ENCODE measurements around the gene AFAP1.

AFAP1 gene

GRCh38 chr4:7803992-7804755 lies 135.5 kb downstream of the AFAP1 start:
- DNase-seq (ENCODE audit: low spot score), result peak; percentile 86

DNA sequence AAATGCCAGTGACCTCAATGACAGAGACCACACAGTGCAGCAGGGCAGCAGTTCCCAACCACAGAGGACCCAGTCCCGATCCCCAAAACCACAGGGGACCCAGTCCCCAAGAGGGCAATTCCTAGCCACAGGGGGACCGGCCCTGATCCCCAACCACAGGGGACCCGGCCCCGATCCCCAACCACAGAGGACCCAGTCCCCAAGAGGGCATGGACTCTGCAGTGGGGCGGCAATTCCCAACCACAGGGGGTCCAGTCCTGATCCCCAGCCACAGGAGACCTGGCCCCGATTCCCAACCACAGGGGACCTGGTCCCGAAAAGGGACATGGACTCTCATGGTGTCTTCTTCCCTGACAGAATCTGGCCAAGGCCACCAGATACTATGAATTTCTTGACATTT lies 136.3 kb downstream of the AFAP1 start:
- no peak for DNase-seq (ENCODE audit: low spot score)

DNA sequence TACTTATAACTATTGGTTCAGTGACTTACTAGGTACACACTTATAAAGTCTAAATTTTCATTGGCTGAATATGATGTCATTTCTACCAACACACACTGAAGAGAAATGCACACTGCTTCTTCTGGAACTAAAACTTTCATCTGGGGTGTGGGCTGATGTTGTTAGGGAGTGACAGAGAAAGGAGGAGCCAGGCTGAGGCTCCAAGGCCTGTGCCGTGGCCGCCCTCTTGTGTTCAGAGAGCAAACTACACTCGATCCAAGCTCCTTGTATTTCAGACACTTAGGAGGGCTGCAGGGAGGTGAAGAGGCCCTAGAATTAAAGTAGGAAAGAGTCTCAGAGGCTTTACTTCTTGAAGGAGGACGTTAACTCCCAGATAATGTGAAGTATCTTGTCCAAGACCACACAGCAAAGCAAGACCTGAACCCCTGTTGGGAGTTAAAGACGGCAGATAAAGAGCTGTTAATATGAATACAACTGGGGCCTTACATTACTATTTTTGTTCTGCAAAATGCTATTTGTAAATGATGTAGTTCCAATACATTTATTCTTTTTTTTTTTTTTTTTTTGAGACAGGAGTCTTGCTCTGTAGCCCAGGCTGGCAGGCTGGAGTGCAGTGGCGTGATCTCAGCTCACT lies 137.5 kb downstream of the AFAP1 start:
- DNase-seq (ENCODE audit: low spot score), result peak; percentile 88

- DNase-seq (ENCODE audit: low spot score), result no peak
These were observed 138.0 kb downstream of the AFAP1 start for GRCh38 chr4:7801641-7802040.

- no peak for DNase-seq (ENCODE audit: low spot score)
These were observed 138.7 kb downstream of the AFAP1 start for GRCh38 chr4:7801001-7801400.

GRCh38 chr4:7800410-7800809 lies 139.3 kb downstream of the AFAP1 start:
- no peak for DNase-seq (ENCODE audit: low spot score)

DNA sequence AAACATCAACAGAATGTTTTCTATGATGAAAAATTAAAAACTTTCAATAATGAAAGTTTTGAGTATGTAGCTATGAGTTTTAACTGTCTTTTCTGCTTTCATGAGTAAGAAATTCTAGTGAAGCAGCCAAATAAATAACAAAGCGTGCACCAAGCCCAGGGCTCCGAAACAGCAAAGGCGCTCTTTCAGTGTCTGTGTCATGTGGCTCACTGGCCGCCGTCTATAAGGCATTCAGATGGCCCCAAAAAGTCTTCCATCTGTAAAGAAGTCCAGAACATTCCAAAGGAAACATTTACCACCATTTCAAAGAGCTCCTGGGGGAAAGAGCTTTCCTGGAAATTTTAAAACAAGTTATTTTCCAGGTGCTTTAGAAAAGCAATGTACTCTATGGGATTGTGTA lies 139.9 kb downstream of the AFAP1 start:
- no peak for DNase-seq (ENCODE audit: low spot score)

DNA sequence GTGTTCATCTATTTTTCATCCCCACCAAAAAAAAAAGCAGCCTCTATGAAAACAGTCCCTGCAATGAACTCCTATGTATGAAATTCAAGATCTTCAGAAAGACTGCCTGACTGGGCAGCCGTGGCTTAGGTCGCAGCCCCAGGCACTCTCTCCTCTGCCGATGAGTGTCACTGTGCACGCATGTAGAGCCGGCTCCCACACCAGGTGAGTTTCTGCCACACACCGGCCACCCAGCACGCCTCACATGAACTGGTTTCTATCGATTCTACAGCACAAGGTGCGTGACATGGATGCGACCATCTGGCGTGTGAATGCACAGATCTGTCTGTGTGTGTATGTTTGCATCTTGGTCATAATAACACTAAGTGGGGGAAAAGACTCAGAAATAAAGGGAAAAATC lies 140.4 kb downstream of the AFAP1 start:
- DNase-seq (ENCODE audit: low spot score), result no peak

DNA sequence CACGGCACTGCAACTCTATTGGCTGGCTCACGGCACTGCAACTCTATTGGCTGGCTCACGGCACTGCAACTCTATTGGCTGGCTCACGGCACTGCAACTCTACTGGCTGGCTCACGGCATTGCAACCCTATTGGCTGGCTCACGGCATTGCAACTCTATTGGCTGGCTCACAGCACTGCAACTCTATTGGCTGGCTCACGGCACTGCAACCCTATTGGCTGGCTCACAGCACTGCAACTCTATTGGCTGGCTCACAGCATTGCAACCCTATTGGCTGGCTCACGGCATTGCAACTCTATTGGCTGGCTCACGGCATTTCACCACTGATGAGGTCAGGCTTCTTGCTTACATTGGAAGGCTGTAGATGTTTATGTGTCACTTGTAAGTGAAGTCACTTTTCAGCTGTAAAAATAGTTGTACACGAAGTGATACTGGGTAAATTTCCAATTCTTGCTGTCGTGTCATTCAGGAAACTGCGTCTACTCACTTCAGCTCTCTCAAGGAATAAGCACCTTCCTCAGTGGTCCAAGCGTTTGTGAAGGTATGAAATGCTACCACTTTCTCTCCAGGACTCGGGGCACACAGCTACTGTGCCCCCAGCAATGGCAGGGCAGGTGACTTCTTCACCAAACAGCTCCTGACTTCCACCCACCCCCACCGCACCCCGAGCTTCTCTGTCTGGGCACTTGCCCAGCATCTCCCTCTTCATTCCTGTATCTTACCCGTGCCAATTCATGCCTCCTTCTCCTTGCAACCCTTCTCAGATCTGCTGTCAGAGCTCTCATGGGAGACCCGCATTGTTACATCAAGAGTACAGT lies 141.3 kb downstream of the AFAP1 start:
- no peak for DNase-seq (ENCODE audit: low spot score)

DNA sequence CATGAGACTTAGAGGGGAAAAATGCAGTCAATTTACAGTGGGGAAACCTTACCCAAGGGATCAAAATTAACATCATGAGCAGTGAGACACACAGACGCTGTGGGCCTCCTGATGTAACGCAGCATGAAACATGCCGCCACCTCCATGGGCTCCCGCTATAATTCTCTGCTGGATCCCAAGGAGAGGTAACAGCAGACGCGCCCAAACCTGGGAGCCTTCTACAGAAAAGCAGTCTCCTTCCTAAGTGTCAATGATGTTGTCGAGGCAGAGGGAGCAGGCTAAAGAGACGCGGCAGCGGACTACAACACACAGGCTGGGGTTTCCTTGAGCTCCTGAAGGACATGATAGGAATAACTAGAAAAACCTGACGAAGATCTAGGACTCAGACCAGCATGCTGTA lies 142.3 kb downstream of the AFAP1 start:
- DNase-seq (ENCODE audit: low spot score), result no peak

GRCh38 chr4:7795983-7796382 lies 143.7 kb downstream of the AFAP1 start:
- DNase-seq (ENCODE audit: low spot score), result no peak

DNA sequence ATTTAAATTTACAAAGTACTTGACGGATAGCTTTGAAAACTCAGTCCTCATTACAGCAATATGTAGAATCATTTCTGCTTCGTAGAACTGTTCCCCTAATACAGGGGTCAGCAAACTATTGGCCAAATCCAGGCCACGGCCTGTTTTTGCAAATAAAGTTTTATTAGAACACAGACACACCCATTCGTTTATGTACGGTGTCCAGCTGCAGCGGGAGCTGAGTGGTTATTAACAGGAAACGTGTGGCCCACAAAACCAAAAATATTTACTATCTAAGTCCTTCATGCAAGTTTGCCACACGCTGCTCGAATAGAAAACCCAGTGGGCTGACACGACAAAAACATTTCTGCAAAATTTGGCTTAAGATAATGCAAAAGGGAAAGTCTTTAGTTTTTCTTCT lies 146.5 kb downstream of the AFAP1 start:
- DNase-seq (ENCODE audit: low spot score), result no peak

- no peak for DNase-seq (ENCODE audit: low spot score)
These were observed 147.0 kb downstream of the AFAP1 start for GRCh38 chr4:7792616-7793015.

- no peak for DNase-seq (ENCODE audit: low spot score)
These were observed 148.7 kb downstream of the AFAP1 start for GRCh38 chr4:7790999-7791398.

DNA sequence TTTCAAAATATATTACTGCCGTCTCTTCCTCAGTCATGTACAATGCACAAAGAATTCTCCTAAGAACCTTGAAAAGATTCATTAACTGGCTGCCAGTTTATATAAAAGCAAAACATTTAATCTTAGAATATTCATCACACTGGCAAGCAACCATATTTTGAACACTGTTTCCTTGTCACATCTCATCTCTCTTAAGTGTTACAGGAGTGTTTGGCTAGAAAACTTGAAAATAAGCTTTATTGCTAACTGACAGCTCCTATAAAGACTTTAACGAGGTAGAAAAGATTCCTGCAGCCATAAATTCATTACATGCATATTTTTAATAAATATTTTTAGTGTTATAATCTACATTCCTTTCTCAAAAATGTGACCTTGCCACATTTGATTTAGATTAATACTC lies 149.6 kb downstream of the AFAP1 start:
- DNase-seq (ENCODE audit: low spot score), result no peak

GRCh38 chr4:7788694-7789425 lies 150.8 kb downstream of the AFAP1 start:
- DNase-seq (ENCODE audit: low spot score), result no peak

- DNase-seq (ENCODE audit: low spot score), result no peak
These were observed 151.5 kb downstream of the AFAP1 start for GRCh38 chr4:7788193-7788592.

DNA sequence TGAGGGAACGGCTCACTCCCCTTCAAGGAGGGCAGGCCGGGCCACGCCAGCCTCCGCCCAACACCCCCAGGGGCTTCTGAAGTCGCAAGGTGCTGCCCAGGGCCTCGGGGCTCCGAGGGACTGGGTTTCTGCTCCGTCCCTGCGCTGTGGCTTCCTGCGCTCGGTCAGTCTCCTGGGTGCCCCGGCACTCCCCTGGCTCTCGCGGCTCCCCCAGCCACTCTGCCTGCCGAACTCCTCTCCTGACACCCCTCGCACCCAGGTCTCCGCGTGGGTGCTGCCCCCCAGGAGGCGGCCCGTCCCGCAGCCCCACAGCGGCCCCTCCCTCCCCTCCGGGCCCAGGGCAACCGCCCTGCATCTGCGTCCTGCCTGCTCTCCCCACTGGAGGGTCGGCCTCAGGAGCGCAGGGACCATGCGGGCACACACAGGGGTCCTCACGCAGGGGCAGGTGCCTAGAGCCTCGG lies 151.9 kb downstream of the AFAP1 start:
- DNase-seq (ENCODE audit: low spot score), result no peak

GRCh38 chr4:7787067-7787466 lies 152.6 kb downstream of the AFAP1 start:
- DNase-seq (ENCODE audit: low spot score), result no peak

- DNase-seq (ENCODE audit: low spot score), result no peak
These were observed 153.1 kb downstream of the AFAP1 start for GRCh38 chr4:7786517-7786916.

DNA sequence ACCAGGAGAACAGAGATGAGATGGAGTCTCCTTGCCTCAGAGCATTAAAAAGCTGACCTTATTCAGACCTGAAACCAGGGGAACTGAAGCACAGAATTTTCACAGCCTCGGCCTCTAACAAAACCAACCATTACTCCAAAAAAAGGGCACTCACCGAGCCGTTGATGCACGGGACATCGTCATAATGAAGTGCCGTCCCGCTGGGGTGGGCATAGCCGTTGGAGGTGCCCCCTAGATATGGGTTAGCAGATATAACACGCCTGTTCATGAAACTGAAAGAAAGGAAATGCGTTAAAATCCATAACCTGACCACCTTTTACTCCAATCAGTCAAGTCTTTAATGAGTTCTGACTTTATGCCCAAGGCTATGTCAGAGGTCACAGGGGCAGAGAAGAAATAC lies 153.6 kb downstream of the AFAP1 start:
- no peak for DNase-seq (ENCODE audit: low spot score)

DNA sequence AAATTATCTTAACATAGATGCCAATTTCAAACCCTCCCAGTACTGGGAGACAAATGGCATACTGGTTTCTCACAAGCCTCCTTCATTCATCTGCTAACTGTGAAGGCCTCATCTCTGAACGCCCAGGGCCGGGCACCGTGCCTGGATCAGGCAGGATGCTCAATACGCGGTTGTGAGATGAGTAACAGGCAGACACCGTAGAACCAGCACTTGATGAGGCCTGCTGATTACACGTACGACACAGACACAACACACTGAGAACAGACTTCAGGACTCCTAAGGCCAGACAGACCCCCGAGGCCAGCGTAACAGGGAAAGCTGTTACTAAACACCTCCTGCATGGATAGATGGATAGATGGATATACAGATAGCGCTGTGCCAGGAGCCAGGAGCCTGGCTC lies 154.6 kb downstream of the AFAP1 start:
- DNase-seq (ENCODE audit: low spot score), result no peak

Data from iPS-NIHi11 (cell line).